Astrocyte (in vitro differentiated cells and primary cell): ENCODE results near the gene C1QTNF3. TPM values are rescaled to one million over a fixed set of nuclear protein-coding genes. Genes with fewer than 3 reads are reported as not detected.

ENCODE experiments used
- DNase-seq: peaks from one replicate; pipeline ENCODE4 v3.0.0-alpha.2; 2010; ENCODE audit warnings: low read depth
- FAIRE-seq: peaks from 2 replicates; lab custom pipeline; 2011; peaks lifted over from hg19 to GRCh38; lab: Jason Lieb, UNC
- H2AFZ ChIP-seq: 2 replicates; pipeline ENCODE4 v1.6.0; 2012; ENCODE audit warnings: low read depth, low read length, inconsistent platforms
- H3K27ac ChIP-seq: 2 replicates; pipeline ENCODE4 v1.5.1; 2011; ENCODE audit warnings: low read depth, low read length, inconsistent platforms
- H3K27me3 ChIP-seq: 2 replicates; pipeline ENCODE4 v1.6.0; 2011; ENCODE audit warnings: low read length, inconsistent platforms; ENCODE audit not compliant: insufficient read depth
- H3K36me3 ChIP-seq: 2 replicates; pipeline ENCODE4 v1.5.1; 2011; ENCODE audit warnings: low read length, inconsistent platforms; ENCODE audit not compliant: insufficient read depth
- H3K4me1 ChIP-seq: 2 replicates; pipeline ENCODE4 v1.5.1; 2011; ENCODE audit warnings: low read length, inconsistent platforms; ENCODE audit not compliant: insufficient read depth
- H3K4me2 ChIP-seq: 2 replicates; pipeline ENCODE4 v1.6.0; 2012; ENCODE audit warnings: low read length, inconsistent platforms
- H3K4me3 ChIP-seq: 2 replicates; pipeline ENCODE4 v1.5.1; 2011; ENCODE audit warnings: low read depth, mild to moderate bottlenecking, low read length, inconsistent platforms; ENCODE audit not compliant: insufficient read depth
- H3K79me2 ChIP-seq: 2 replicates; pipeline ENCODE4 v1.6.0; 2012; ENCODE audit warnings: mild to moderate bottlenecking, low read length, inconsistent platforms; ENCODE audit not compliant: insufficient read depth
- H3K9ac ChIP-seq: 2 replicates; pipeline ENCODE4 v1.6.0; 2012; ENCODE audit warnings: mild to moderate bottlenecking, low read length, inconsistent platforms
- H3K9me3 ChIP-seq: 2 replicates; pipeline ENCODE4 v1.5.1; 2012; ENCODE audit warnings: low read depth, mild to moderate bottlenecking, low read length, inconsistent platforms; ENCODE audit not compliant: insufficient read depth
- H4K20me1 ChIP-seq: 2 replicates; pipeline ENCODE4 v1.6.0; 2012; ENCODE audit warnings: low read length, inconsistent platforms; ENCODE audit not compliant: insufficient read depth
- H3K27ac Mint-ChIP-seq: one replicate; pipeline ENCODE4 v1.8.0; 2021; ENCODE audit warnings: mild to moderate bottlenecking, mixed read lengths; ENCODE audit not compliant: unreplicated experiment
- H3K27me3 Mint-ChIP-seq: one replicate; pipeline ENCODE4 v1.8.0; 2021; ENCODE audit warnings: low read depth, mixed read lengths; ENCODE audit not compliant: unreplicated experiment
- H3K36me3 Mint-ChIP-seq: one replicate; pipeline ENCODE4 v1.8.0; 2021; ENCODE audit warnings: low read depth, mixed read lengths; ENCODE audit not compliant: unreplicated experiment
- H3K4me1 Mint-ChIP-seq: one replicate; pipeline ENCODE4 v1.8.0; 2021; ENCODE audit warnings: low read depth, mixed read lengths; ENCODE audit not compliant: unreplicated experiment
- H3K4me3 Mint-ChIP-seq: one replicate; pipeline ENCODE4 v1.8.0; 2021; ENCODE audit warnings: mild to moderate bottlenecking, moderate library complexity, mixed read lengths; ENCODE audit not compliant: unreplicated experiment
- H3K9me3 Mint-ChIP-seq: one replicate; pipeline ENCODE4 v1.8.0; 2021; ENCODE audit warnings: mild to moderate bottlenecking, mixed read lengths; ENCODE audit not compliant: unreplicated experiment
- EZH2 ChIP-seq: IDR thresholded peaks from 2 replicates; pipeline ENCODE4 v1.6.1; 2012; ENCODE audit warnings: mild to moderate bottlenecking, low read length, inconsistent platforms; ENCODE audit not compliant: insufficient read depth
- total RNA-seq: library from RNA; stranded (reverse); gene quantifications from 2 replicates; pipeline ENCODE4 v1.2.1, GENCODE V29; 2021
- TF ChIP-seq, protein P1 (sequence below): IDR thresholded peaks from 2 replicates; pipeline ENCODE4 v1.5.1; 2011; ENCODE audit warnings: low read depth, mild to moderate bottlenecking, inconsistent platforms, low read length, moderate library complexity; ENCODE audit not compliant: insufficient read depth

The C1QTNF3 gene
- total RNA-seq, 1 donor from 2014 or later = 0.95 TPM

- Mint-ChIP-seq H3K27ac (no peak overlapping the region), H3K27me3 (no peaks in the 10 kb centered on the region), H3K4me1 (peaks cover 16% of the 10 kb centered on the region), H3K9me3 (no peaks in the 10 kb centered on the region), H3K4me3 (no peak overlapping the region), H3K36me3 (peaks cover 3% of the 10 kb centered on the region)
- Histone ChIP-seq H3K27ac (no peak overlapping the region), H3K79me2 (no peaks in the 10 kb centered on the region), H3K4me2 (no peak overlapping the region), H4K20me1 (no peaks in the 10 kb centered on the region), H3K4me3 (no peak overlapping the region), H3K9ac (no peak overlapping the region), H2AFZ (no peak overlapping the region), H3K36me3 (no peaks in the 10 kb centered on the region), H3K9me3 (no peaks in the 10 kb centered on the region), H3K27me3 (no peaks in the 10 kb centered on the region), H3K4me1 (peaks cover 20% of the 10 kb centered on the region)
- DNase-seq (no peak), FAIRE-seq (no peak)
- TF ChIP-seq, protein P1, sequence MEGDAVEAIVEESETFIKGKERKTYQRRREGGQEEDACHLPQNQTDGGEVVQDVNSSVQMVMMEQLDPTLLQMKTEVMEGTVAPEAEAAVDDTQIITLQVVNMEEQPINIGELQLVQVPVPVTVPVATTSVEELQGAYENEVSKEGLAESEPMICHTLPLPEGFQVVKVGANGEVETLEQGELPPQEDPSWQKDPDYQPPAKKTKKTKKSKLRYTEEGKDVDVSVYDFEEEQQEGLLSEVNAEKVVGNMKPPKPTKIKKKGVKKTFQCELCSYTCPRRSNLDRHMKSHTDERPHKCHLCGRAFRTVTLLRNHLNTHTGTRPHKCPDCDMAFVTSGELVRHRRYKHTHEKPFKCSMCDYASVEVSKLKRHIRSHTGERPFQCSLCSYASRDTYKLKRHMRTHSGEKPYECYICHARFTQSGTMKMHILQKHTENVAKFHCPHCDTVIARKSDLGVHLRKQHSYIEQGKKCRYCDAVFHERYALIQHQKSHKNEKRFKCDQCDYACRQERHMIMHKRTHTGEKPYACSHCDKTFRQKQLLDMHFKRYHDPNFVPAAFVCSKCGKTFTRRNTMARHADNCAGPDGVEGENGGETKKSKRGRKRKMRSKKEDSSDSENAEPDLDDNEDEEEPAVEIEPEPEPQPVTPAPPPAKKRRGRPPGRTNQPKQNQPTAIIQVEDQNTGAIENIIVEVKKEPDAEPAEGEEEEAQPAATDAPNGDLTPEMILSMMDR = no peak
- TF ChIP-seq EZH2 = no peak
Measured at GRCh38 chr5:34051374-34051980, 8.5 kb upstream of the C1QTNF3 start.

DNA sequence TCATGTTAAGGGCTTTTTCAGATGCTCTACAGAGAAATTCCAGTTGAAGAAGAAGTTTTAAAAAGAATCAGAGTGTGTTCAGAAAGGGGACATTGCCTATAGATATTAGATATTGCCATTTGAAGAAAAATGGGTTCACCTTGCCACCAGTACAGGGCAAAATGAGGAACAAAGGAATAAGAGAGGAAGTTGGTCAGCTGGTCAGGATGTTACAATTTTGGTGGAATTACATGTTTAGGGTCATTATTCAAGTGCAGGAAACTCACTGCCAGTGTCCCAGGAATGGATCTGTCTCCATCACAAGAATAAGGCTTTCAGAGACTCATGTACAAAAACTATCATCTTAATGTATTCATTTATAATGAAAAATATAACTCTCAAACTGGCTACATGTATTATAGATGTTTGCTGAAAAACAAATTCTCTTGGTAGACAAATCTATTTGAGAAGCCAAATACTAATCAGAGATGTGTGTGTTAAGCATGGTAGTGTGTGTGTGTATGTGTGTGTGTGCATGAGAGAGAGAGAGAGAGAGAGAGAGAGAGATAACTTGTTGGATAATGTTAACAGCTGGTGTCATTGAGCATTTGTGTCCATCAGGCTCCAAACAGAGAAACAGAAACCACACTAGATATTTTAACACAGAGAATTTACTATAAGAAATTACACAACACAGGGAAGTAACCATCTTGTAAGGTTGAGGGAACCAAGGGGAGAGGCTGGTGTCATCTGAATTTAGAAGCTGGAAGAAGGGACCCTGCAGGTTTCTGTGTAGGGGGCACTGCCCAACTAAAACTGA is 5.0 kb upstream of the C1QTNF3 start:
- no peaks in the 10 kb centered on the region for H3K9me3 Mint-ChIP-seq
- Histone ChIP-seq H3K9me3 (no peaks in the 10 kb centered on the region), H3K4me2 (no peak overlapping the region), H3K4me3 (no peak overlapping the region), H4K20me1 (no peaks in the 10 kb centered on the region), H3K27me3 (no peaks in the 10 kb centered on the region), H3K36me3 (no peaks in the 10 kb centered on the region), H3K79me2 (no peaks in the 10 kb centered on the region), H3K27ac (no peak overlapping the region), H3K9ac (no peak overlapping the region), H2AFZ (no peak overlapping the region), H3K4me1 (peaks cover 21% of the 10 kb centered on the region)
- DNase-seq = no peak
- no peak for FAIRE-seq
- no peak for TF ChIP-seq EZH2
- TF ChIP-seq, protein P1 = no peak
- H3K4me3 Mint-ChIP-seq = no peak overlapping the region
- H3K4me1 Mint-ChIP-seq = peaks cover 10% of the 10 kb centered on the region
- H3K27ac Mint-ChIP-seq = no peak overlapping the region
- H3K27me3 Mint-ChIP-seq = no peaks in the 10 kb centered on the region
- H3K36me3 Mint-ChIP-seq = peaks cover 6% of the 10 kb centered on the region

DNA sequence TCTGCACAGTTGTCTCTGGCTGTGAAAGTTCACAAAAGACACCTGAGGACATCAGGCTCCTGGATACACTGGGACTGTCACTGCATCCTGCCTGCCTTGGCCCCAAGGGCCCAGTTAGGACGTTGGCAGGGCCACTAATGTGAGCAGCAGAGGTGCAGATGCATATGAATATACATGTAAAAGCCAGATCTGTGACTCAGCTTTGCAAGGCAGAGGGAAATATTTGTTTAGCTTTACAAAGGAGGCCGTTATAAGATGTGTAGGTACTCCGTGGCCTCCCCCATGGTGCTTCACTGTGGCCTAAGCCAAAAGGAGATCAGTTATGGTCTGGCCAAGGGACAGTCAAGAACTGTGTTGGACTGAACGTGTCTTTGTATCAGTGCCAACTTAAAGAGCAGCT is 4.1 kb upstream of the C1QTNF3 start:
- FAIRE-seq (no peak), DNase-seq (no peak)
- H3K4me1 Mint-ChIP-seq = peaks cover 3% of the 10 kb centered on the region
- peaks cover 16% of the 10 kb centered on the region for H3K4me1 ChIP-seq
- no peak overlapping the region for H3K9ac ChIP-seq
- no peaks in the 10 kb centered on the region for H4K20me1 ChIP-seq
- no peaks in the 10 kb centered on the region for H3K9me3 ChIP-seq
- no peaks in the 10 kb centered on the region for H3K27me3 ChIP-seq
- no peak overlapping the region for H3K4me3 Mint-ChIP-seq
- no peaks in the 10 kb centered on the region for H3K9me3 Mint-ChIP-seq
- H3K36me3 ChIP-seq = no peaks in the 10 kb centered on the region
- H3K36me3 Mint-ChIP-seq = peaks cover 9% of the 10 kb centered on the region
- H3K27ac Mint-ChIP-seq = no peak overlapping the region
- H2AFZ ChIP-seq = peak overlapping the region; percentile 74
- H3K4me3 ChIP-seq = no peak overlapping the region
- no peaks in the 10 kb centered on the region for H3K79me2 ChIP-seq
- H3K27ac ChIP-seq = no peak overlapping the region
- no peaks in the 10 kb centered on the region for H3K27me3 Mint-ChIP-seq
- no peak for TF ChIP-seq EZH2
- TF ChIP-seq, protein P1 = no peak
- H3K4me2 ChIP-seq = no peak overlapping the region
